HG02885 (cell line): ENCODE measurements around the gene FBXO31.

ENCODE experiments used
- ATAC-seq: cut with Tn5 transposase; IDR thresholded peaks from one replicate; pipeline ENCODE4 v1.9.1; 2021; ENCODE audit warnings: mild to moderate bottlenecking; ENCODE audit not compliant: unreplicated experiment, poor library complexity

The FBXO31 gene

GRCh38 chr16:87295259-87295658, 88.3 kb downstream of the FBXO31 start:
- no peak for ATAC-seq

GRCh38 chr16:87293990-87294389, 89.6 kb downstream of the FBXO31 start:
- no peak for ATAC-seq

- no peak for ATAC-seq
Observed at GRCh38 chr16:87291944-87292343, 91.6 kb downstream of the FBXO31 start.

GRCh38 chr16:87288753-87289362, 94.7 kb downstream of the FBXO31 start:
- ATAC-seq, result no peak

- no peak for ATAC-seq
Observed at GRCh38 chr16:87286839-87287626, 96.5 kb downstream of the FBXO31 start.

GRCh38 chr16:87284183-87284582, 99.4 kb downstream of the FBXO31 start:
- no peak for ATAC-seq

GRCh38 chr16:87279094-87279658, 104.4 kb downstream of the FBXO31 start:
- ATAC-seq, result no peak

- ATAC-seq, result no peak
Observed at GRCh38 chr16:87278191-87279093, 105.1 kb downstream of the FBXO31 start.
